Gastroesophageal sphincter (tissue), 4 donors: ENCODE measurements around the gene CXXC5. TPM values are rescaled to one million over a fixed set of nuclear protein-coding genes. Genes with fewer than 3 reads are reported as not detected.

Experiments
- ATAC-seq: fragments of 150-250 bp; one replicate; pipeline ENCODE4 v1.9.1; 2016; ENCODE audit warnings: mild to moderate bottlenecking, moderate library complexity
- H3K27ac ChIP-seq, 4 donors: fragments of 200-600 bp; sonication (generic) in 3 of 4; 1 replicate in 3 of 4; 2 replicates in 1 of 4; pipeline ENCODE4 v1.5.1; 2016 to 2019
- H3K27me3 ChIP-seq: fragments of 200-600 bp; sonication (generic); one replicate; pipeline ENCODE4 v1.5.1; 2019
- H3K36me3 ChIP-seq, 2 donors: fragments of 200-600 bp; sonication (generic); one replicate each; pipeline ENCODE4 v1.5.1; 2019; ENCODE audit warnings: control low read depth in 1 of 2
- H3K4me1 ChIP-seq, 3 donors: fragments of 200-600 bp; sonication (generic); 1 replicate in 2 of 3; 2 replicates in 1 of 3; pipeline ENCODE4 v1.5.1; 2016 to 2019; ENCODE audit warnings: control low read depth in 2 of 3
- H3K4me3 ChIP-seq, 2 donors: fragments of 200-600 bp; sonication (generic); one replicate each; pipeline ENCODE4 v1.5.1; 2019; ENCODE audit warnings: mild to moderate bottlenecking in 1 of 2, moderate library complexity in 1 of 2
- H3K9me3 ChIP-seq, 3 donors: fragments of 200-600 bp; sonication (generic); one replicate each; pipeline ENCODE4 v1.5.1; 2017 to 2019; ENCODE audit warnings: control low read depth in 2 of 3
- CTCF ChIP-seq, 4 experiments: fragments of 200-600 bp in 2 of 4; fragments of 450-650 bp in 2 of 4; sonication (generic) in 1 of 4; IDR thresholded peaks; one replicate each; pipeline ENCODE4 v1.5.1; 2017 to 2019; ENCODE audit warnings: antibody characterized with exemption in 4 of 4, mild to moderate bottlenecking in 2 of 4, moderate library complexity in 2 of 4
- EP300 ChIP-seq: sonication (generic); formaldehyde crosslinking; IDR thresholded peaks from one replicate; pipeline ENCODE4 v1.6.1; 2017; ENCODE audit warnings: antibody characterized with exemption, mild to moderate bottlenecking
- POLR2A ChIP-seq, 2 donors: fragments of 450-650 bp; IDR thresholded peaks; one replicate each; pipeline ENCODE4 v1.6.1; 2017; ENCODE audit warnings: antibody characterized with exemption in 2 of 2, mild to moderate bottlenecking in 2 of 2, moderate library complexity in 1 of 2
- POLR2AphosphoS5 ChIP-seq: sonication (generic); formaldehyde crosslinking; IDR thresholded peaks from one replicate; pipeline ENCODE4 v1.6.1; 2017; ENCODE audit warnings: antibody characterized with exemption
- WGBS, 2 donors: methylation state at CpG; one replicate each; pipeline ENCODE4 v1.1.5; 2018; ENCODE audit warnings: low coverage in 1 of 2; 5-methylcytosine and 5-hydroxymethylcytosine counted together
- total RNA-seq, 4 donors: library from RNA; depleted of rRNA; stranded (reverse); fragments of >200 nt; gene quantifications; one replicate each; pipeline ENCODE4 v1.1.0, GENCODE V29; 2016

Gene CXXC5
- total RNA-seq, 4 donors from 2014 or later = 30.0 to 50.7 (median 35.1) TPM

- peaks cover 0 to 52% of the 10 kb centered on the region in 2 donors for H3K36me3 ChIP-seq
- H3K4me1 ChIP-seq = peaks cover 0 to 63% (median 28%) of the 10 kb centered on the region in 3 donors
- no peak for TF ChIP-seq POLR2A (IDR thresholded peaks at IDR 0.05)
- TF ChIP-seq EP300 = no peak
- no peak for TF ChIP-seq CTCF (IDR thresholded peaks at IDR 0.05)
- no peak for TF ChIP-seq POLR2AphosphoS5
- WGBS, 2 donors = 100% methylated on average over 10 of the region's 22 CpGs; no CpG with 5 or more reads in 1 of the 2 donors
- H3K27ac ChIP-seq = peak overlapping the region in 1 of 4 donors; percentile 21
- ATAC-seq = no peak
- no peaks in the 10 kb centered on the region for H3K9me3 ChIP-seq
- H3K4me3 ChIP-seq = no peak overlapping the region
- H3K27me3 ChIP-seq = no peaks in the 10 kb centered on the region
Measured at GRCh38 chr5:139681112-139681458, 32.9 kb downstream of the CXXC5 start.

- H3K27ac ChIP-seq = peak overlapping the region in 1 of 4 donors; percentile 21
- peaks cover 0 to 52% of the 10 kb centered on the region in 2 donors for H3K36me3 ChIP-seq
- ATAC-seq = no peak
- peaks cover 0 to 65% (median 28%) of the 10 kb centered on the region in 3 donors for H3K4me1 ChIP-seq
- H3K27me3 ChIP-seq = no peaks in the 10 kb centered on the region
- no peak overlapping the region for H3K4me3 ChIP-seq
- no peaks in the 10 kb centered on the region for H3K9me3 ChIP-seq
- TF ChIP-seq CTCF (IDR thresholded peaks at IDR 0.05) (no peak), EP300 (no peak), POLR2AphosphoS5 (no peak)
Measured at GRCh38 chr5:139681466-139681865, 33.3 kb downstream of the CXXC5 start.

GRCh38 chr5:139682016-139682975 is 34.1 kb downstream of the CXXC5 start:
- ATAC-seq = no peak
- TF ChIP-seq POLR2A (IDR thresholded peaks at IDR 0.05) = no peak
- no peak for TF ChIP-seq CTCF (IDR thresholded peaks at IDR 0.05)
- TF ChIP-seq POLR2AphosphoS5 = no peak
- TF ChIP-seq EP300 = no peak
- Histone ChIP-seq H3K9me3 (no peaks in the 10 kb centered on the region), H3K4me1 (peaks cover 0 to 65% (median 24%) of the 10 kb centered on the region in 3 donors), H3K27ac (peak overlapping the region in 3 of 4 donors; percentile 37 to 53 (median 46)), H3K27me3 (no peaks in the 10 kb centered on the region), H3K4me3 (no peak overlapping the region), H3K36me3 (peaks cover 0 to 52% of the 10 kb centered on the region in 2 donors)
- 68 to 78% methylated on average over 5 to 7 of the region's 29 CpGs for WGBS, 2 donors

- H3K27ac ChIP-seq = peak overlapping the region in 2 of 4 donors; percentile 48 to 58
- no peak overlapping the region for H3K4me3 ChIP-seq
- WGBS, 2 donors = 43 to 71% methylated on average over 9 to 11 of the region's 20 CpGs
- no peaks in the 10 kb centered on the region for H3K9me3 ChIP-seq
- H3K36me3 ChIP-seq = peaks cover 0 to 52% of the 10 kb centered on the region in 2 donors
- H3K27me3 ChIP-seq = no peaks in the 10 kb centered on the region
- TF ChIP-seq POLR2A (IDR thresholded peaks at IDR 0.05) (no peak), CTCF (IDR thresholded peaks at IDR 0.05) (no peak), EP300 (no peak), POLR2AphosphoS5 (no peak)
- H3K4me1 ChIP-seq = peaks cover 0 to 65% (median 19%) of the 10 kb centered on the region in 3 donors
- no peak for ATAC-seq
Measured at GRCh38 chr5:139683295-139684271, 35.4 kb downstream of the CXXC5 start.
